HUES48 (cell line): ENCODE data around the gene CACNB4.

Source experiments
- H3K27ac ChIP-seq: one replicate; pipeline ENCODE4 v1.7.0; 2013; ENCODE audit warnings: low read depth, low read length, inconsistent platforms
- H3K27me3 ChIP-seq: 2 replicates; pipeline ENCODE4 v1.6.1; 2013; ENCODE audit warnings: mild to moderate bottlenecking, low read length; ENCODE audit not compliant: control insufficient read depth, insufficient read depth
- H3K36me3 ChIP-seq: 2 replicates; pipeline ENCODE4 v1.6.1; 2013; ENCODE audit warnings: low read length; ENCODE audit not compliant: control insufficient read depth, insufficient read depth
- H3K4me1 ChIP-seq: 2 replicates; pipeline ENCODE4 v1.6.1; 2013; ENCODE audit warnings: mild to moderate bottlenecking, low read length; ENCODE audit not compliant: control insufficient read depth, insufficient read depth
- H3K4me3 ChIP-seq: 2 replicates; pipeline ENCODE4 v1.5.1; 2013; ENCODE audit warnings: mild to moderate bottlenecking, low read depth, low read length
- H3K9ac ChIP-seq: 2 replicates; pipeline ENCODE4 v1.6.1; 2013; ENCODE audit warnings: mild to moderate bottlenecking, low read depth, low read length, moderate library complexity
- H3K9me3 ChIP-seq: 2 replicates; pipeline ENCODE4 v1.6.1; 2013; ENCODE audit warnings: low read length; ENCODE audit not compliant: control insufficient read depth, insufficient read depth

Gene CACNB4

DNA sequence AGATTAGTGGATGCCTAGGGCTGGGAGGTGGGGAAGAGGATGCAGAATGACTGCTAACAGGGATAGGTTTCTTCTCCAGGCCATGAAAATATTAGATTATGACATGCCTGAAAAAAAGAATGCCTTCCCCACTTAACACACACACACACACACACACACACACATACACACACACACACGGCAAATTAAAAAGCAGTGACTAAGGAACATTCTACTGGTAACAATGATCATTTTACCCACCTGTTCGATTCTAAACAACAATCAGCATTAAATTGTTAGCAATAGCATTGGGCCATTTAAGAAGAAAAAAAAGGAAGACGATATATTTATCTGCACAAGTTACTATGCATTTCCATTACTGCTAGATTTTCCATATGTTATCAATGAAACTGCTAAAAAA, 10.8 kb downstream of the CACNB4 start:
- H3K9ac ChIP-seq = no peak overlapping the region
- H3K27ac ChIP-seq = no peak overlapping the region
- H3K36me3 ChIP-seq = no peaks in the 10 kb centered on the region
- no peaks in the 10 kb centered on the region for H3K27me3 ChIP-seq
- H3K4me3 ChIP-seq = no peak overlapping the region
- H3K9me3 ChIP-seq = no peaks in the 10 kb centered on the region
- no peaks in the 10 kb centered on the region for H3K4me1 ChIP-seq

DNA sequence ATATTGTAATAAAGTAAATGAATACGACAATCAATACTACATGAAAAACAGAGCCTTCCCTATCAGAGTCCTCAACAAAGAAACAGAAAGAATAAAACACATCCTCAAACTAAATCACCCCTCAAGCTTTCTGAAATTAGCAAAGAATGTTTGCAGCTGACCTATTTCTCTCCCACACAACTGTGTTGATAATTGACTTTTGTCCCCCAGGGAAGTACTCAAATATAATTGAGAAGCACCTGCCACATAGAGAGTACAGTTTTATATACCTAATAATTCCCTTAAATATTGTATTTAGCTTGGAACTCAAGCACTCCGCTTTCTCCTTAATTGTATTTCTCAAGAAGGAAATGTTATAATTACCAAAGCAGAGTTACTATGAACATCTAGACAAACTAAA, 12.6 kb downstream of the CACNB4 start:
- Histone ChIP-seq H3K4me1 (no peaks in the 10 kb centered on the region), H3K9ac (no peak overlapping the region), H3K36me3 (no peaks in the 10 kb centered on the region), H3K27me3 (no peaks in the 10 kb centered on the region), H3K4me3 (no peak overlapping the region), H3K27ac (no peak overlapping the region), H3K9me3 (no peaks in the 10 kb centered on the region)

GRCh38 chr2:152084076-152084475, 14.8 kb downstream of the CACNB4 start:
- Histone ChIP-seq H3K27me3 (no peaks in the 10 kb centered on the region), H3K36me3 (no peaks in the 10 kb centered on the region), H3K27ac (no peak overlapping the region), H3K4me1 (no peaks in the 10 kb centered on the region), H3K9ac (no peak overlapping the region), H3K4me3 (no peak overlapping the region), H3K9me3 (no peaks in the 10 kb centered on the region)

GRCh38 chr2:152083202-152083875, 15.5 kb downstream of the CACNB4 start:
- Histone ChIP-seq H3K27me3 (no peaks in the 10 kb centered on the region), H3K9ac (no peak overlapping the region), H3K27ac (no peak overlapping the region), H3K4me3 (no peak overlapping the region), H3K4me1 (no peaks in the 10 kb centered on the region), H3K36me3 (no peaks in the 10 kb centered on the region), H3K9me3 (no peaks in the 10 kb centered on the region)

DNA sequence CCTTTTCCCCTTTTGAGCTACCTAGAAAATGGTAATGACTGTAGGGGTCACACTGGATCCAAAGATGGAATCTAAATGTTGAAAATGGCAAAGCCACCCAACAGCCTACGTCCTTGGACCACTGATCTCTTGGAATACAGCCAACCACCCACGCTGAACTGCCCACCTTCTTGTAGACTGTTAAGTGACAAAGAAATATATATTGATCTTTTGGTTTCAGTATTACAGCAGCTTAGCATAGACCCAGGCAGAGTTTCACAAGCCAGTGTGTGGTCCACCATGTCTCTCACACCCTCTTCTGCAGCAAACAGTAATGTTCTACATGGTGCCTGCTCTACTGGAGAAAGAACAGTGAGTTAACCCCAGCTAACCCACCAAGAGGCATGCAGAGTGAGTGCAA, 20.2 kb downstream of the CACNB4 start:
- Histone ChIP-seq H3K27me3 (no peaks in the 10 kb centered on the region), H3K36me3 (no peaks in the 10 kb centered on the region), H3K9me3 (no peaks in the 10 kb centered on the region), H3K27ac (no peak overlapping the region), H3K4me3 (no peak overlapping the region), H3K4me1 (peaks cover 2% of the 10 kb centered on the region; the same call in 1 of the 2 replicates), H3K9ac (no peak overlapping the region)

DNA sequence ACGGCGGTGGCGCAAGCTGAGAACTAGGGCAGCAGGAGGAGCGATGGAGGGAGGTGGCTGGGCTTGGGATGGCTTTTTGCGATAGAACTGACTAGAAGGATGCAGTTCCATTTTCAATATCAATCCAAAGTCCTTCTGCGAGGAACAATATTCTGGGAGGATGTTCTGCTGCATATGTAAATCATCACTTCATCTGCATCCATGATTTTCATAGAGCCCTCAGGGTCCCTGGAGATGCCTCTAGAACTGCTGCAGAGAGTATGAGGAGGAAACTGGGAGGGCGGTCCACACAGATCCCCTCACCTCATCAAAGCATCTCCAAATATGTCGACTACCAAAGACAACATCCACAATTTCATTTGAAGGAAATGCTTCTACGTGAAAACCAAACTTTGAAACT, 20.8 kb downstream of the CACNB4 start:
- Histone ChIP-seq H3K27ac (no peak overlapping the region), H3K36me3 (no peaks in the 10 kb centered on the region), H3K9ac (no peak overlapping the region), H3K27me3 (no peaks in the 10 kb centered on the region), H3K4me1 (peaks cover 2% of the 10 kb centered on the region), H3K4me3 (no peak overlapping the region), H3K9me3 (no peaks in the 10 kb centered on the region)

GRCh38 chr2:152075461-152076050, 23.3 kb downstream of the CACNB4 start:
- Histone ChIP-seq H3K4me3 (no peak overlapping the region), H3K9me3 (no peaks in the 10 kb centered on the region), H3K9ac (no peak overlapping the region), H3K36me3 (no peaks in the 10 kb centered on the region), H3K27ac (no peak overlapping the region), H3K27me3 (no peaks in the 10 kb centered on the region), H3K4me1 (peaks cover 2% of the 10 kb centered on the region)

DNA sequence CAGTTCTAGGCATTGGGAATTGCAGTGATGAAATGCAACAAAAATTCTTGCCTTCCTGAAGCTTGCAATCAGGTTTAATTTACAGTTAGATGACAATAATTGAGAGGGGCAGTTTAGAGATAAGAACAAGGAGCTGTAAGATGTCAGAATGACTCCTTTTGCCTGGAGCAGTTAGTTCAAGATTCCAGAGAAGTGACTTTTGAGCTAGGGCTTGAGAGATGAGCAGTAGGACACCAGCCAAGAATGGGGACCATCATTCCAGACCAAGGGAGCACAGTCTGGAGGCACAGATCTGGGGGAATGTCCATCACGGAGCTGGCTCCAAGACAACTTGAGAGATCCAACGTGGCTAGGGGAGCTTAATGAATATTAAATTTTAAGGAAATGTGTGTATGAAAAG, 26.8 kb downstream of the CACNB4 start:
- no peak overlapping the region for H3K27ac ChIP-seq
- H3K4me1 ChIP-seq = peaks cover 2% of the 10 kb centered on the region
- no peaks in the 10 kb centered on the region for H3K36me3 ChIP-seq
- no peaks in the 10 kb centered on the region for H3K9me3 ChIP-seq
- no peak overlapping the region for H3K9ac ChIP-seq
- no peaks in the 10 kb centered on the region for H3K27me3 ChIP-seq
- H3K4me3 ChIP-seq = no peak overlapping the region

DNA sequence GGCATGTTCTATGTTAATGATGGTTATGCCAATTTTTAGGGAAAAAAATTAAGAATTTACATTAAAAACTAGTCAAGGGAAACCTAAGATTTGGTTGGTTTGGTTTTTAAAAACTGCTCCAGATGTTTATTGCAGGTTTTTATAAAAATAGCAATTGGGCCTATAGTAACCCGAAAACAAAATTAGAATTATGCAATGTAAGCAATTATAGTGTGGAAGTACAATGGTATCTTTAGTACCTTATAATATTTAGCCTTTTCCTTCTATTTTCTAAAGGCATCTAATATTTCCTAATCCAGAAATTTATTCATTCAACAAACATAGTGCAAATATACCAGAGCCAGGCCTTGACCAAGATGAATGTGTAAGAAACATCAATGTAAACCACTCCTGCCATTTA, 27.3 kb downstream of the CACNB4 start:
- H3K9ac ChIP-seq = no peak overlapping the region
- no peak overlapping the region for H3K4me3 ChIP-seq
- no peaks in the 10 kb centered on the region for H3K9me3 ChIP-seq
- no peaks in the 10 kb centered on the region for H3K36me3 ChIP-seq
- H3K27ac ChIP-seq = no peak overlapping the region
- peaks cover 2% of the 10 kb centered on the region for H3K4me1 ChIP-seq
- no peaks in the 10 kb centered on the region for H3K27me3 ChIP-seq

- Histone ChIP-seq H3K27ac (no peak overlapping the region), H3K4me3 (no peak overlapping the region), H3K4me1 (peaks cover 2% of the 10 kb centered on the region)
These were observed 27.8 kb downstream of the CACNB4 start for GRCh38 chr2:152071092-152071491.

DNA sequence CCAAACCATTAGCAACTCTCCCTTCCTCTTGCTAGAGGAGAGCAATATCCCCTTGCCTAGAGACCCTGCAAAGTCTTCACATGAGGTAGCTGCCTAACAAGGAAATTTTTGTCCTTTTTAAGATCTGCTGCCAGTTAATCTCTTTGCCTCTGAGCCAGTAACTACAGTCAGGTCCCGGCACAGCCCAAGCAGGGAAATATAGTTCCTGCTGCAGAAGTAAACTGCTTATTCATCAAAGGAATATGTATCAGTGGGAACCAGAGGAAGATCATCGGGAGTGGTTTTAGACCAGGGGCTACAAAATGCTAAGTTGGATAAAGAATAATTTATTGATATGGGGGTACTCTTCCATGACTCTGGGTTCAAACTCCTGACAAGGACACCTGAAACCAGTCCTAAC, 30.6 kb downstream of the CACNB4 start:
- Histone ChIP-seq H3K9ac (no peak overlapping the region), H3K27me3 (no peaks in the 10 kb centered on the region), H3K36me3 (no peaks in the 10 kb centered on the region), H3K9me3 (no peaks in the 10 kb centered on the region), H3K4me1 (no peaks in the 10 kb centered on the region; the same call in 1 of the 2 replicates), H3K27ac (no peak overlapping the region), H3K4me3 (no peak overlapping the region)

More at GRCh38 chr2:152071092-152071491, 27.8 kb downstream of the CACNB4 start:
- no peaks in the 10 kb centered on the region for H3K27me3 ChIP-seq
- no peaks in the 10 kb centered on the region for H3K36me3 ChIP-seq
- no peaks in the 10 kb centered on the region for H3K9me3 ChIP-seq
- no peak overlapping the region for H3K9ac ChIP-seq
